GM18526 (cell line): ENCODE data around the gene RPA1.

ENCODE experiments used
- POLR2A ChIP-seq: IDR thresholded peaks from 3 replicates; pipeline ENCODE4 v1.6.1; 2011; ENCODE audit not compliant: insufficient read length; ENCODE audit errors: extremely low read depth

Gene RPA1

DNA sequence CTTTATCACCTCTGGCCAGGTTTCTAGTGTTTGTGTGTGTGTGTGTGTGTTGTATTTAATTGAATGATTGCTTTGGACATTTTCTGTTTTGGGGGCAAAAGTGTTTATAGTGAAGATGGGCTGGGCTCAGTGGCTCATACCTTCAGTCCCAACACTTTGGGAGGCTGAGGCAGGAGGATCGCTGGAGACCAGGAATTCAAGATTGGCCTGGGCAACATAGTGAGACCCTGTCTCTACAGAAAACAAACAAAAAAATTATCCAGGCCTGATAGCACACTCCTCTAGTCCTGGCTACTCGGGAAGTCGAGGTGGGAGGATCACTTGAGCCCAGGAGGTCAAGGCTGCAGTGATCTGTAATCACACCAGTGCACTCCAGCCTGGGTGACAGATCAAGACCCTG is 37.5 kb downstream of the RPA1 start:
- TF ChIP-seq POLR2A = no peak

DNA sequence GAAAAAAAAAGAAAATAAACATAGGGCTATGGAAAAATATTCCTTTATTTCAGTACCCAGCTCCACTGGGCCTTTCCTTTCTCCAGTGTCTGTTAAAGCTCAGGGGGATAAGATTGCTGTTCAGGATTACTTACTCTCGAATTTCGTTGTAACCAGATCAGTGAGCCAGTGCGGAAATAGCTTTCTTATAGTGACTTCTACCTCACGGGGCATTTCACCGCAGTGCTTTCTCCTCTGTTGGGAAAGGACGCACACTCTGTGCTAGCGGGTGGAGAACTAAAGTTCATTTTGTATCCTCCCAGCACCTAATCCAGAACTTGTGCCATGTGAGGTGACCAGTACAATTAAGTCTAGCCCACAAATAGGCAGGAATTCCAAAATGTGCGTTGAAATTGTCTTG is 38.3 kb downstream of the RPA1 start:
- TF ChIP-seq POLR2A = no peak

DNA sequence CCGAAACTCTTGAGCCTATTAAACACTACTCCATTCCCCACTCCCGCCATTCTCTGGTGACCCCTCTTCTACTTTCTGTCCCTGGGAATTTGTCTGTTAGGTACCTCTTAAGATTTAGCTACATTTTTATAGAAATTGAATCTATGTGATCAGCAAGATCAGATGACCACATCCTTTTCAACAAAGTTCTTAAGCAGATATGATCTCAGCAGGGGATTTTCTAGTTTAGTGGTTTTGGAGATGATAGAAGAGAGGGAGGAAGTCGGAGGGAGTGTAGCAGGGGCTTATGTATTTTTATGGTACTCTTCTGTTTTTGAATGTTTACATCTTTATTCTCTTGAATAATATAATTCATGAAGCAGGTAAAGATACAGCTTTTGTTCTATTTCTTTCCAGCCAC is 40.8 kb downstream of the RPA1 start:
- no peak for TF ChIP-seq POLR2A

DNA sequence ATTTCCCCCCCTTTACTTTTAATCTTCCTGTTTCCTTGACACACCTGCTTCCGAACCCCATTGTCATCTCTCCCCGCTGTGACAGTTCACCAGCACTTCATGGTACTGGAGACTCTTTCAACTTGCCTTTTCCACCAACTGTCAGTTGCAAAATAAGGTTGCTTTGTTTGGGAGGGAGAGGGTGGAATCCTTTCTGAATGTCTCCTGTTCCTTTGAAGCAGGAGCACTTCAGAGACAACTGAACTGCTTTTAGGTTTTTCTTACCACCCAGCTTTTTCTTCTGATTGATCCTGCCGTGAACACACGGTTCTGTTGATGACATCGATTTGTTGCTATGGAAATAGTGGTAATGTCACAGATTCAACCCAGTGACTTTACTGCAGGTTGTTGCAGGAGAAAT is 42.0 kb downstream of the RPA1 start:
- TF ChIP-seq POLR2A = no peak

DNA sequence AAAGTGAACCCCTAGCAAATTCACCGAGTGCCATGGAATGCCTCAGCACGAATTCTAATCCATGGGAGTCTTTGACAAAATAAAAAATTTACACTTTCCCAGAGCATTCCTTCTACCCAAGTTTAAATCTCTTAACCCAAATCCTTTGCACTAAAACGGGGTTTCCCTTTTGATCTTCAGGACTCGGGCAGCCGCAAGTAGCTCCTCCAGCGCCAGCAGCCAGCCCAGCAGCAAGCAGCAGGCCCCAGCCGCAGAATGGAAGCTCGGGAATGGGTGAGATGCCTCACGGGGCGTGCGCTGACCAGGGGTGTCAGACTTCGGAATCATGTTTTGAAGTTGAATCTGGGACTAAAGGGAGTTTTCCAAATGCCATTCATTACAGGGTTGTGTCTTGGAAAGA is 42.4 kb downstream of the RPA1 start:
- no peak for TF ChIP-seq POLR2A

DNA sequence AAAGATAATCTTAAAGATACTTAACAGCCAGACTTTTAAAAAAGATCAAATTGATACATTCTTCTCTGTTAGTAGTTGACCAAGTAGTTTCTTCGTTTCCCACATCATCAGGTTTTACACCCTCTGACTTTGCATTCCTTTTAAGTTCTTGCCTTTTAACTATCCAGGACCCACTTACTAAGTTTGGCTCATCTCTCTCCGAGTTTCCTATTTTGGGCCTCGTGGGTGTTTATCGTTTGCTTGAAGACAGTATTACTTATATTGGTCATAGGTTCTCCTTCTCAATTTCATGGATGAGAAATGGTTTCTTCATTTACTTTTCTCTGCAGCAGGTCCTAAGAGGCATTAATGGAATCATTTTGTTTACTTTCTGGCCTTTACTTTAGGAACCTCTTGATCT is 43.2 kb downstream of the RPA1 start:
- no peak for TF ChIP-seq POLR2A

DNA sequence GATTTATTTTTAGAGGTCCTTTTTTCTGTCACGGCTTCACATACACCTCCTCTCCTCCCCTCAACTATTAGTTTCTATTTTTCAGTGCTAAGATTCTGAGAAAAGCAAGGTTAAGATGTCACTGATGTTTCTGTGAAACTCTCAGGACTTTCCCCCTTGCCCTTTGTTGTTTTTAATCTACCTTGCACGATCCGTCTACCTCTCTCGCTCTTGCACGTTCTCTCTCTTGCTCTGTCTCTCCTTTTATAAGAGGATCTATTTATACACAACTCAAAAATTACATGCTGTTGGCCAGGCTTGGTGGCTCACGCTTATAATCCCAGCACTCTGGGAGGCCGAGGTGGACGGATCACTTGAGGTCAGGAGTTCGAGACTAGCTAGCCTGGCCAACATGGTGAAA is 43.6 kb downstream of the RPA1 start:
- TF ChIP-seq POLR2A = no peak

DNA sequence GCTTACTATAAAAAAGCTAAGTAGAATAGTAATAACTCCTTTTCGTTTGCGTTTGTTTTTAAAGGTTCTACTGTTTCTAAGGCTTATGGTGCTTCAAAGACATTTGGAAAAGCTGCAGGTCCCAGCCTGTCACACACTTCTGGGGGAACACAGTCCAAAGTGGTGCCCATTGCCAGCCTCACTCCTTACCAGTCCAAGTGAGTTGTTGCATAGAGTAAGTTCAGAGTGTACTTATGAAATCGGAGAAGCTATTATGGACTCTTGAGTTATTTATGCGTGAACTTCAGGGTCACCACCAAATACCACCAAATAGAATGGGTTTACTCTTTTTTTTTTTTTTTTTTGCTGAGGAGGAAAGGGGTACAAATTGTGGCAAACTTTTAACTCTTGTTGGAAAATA is 45.8 kb downstream of the RPA1 start:
- no peak for TF ChIP-seq POLR2A

DNA sequence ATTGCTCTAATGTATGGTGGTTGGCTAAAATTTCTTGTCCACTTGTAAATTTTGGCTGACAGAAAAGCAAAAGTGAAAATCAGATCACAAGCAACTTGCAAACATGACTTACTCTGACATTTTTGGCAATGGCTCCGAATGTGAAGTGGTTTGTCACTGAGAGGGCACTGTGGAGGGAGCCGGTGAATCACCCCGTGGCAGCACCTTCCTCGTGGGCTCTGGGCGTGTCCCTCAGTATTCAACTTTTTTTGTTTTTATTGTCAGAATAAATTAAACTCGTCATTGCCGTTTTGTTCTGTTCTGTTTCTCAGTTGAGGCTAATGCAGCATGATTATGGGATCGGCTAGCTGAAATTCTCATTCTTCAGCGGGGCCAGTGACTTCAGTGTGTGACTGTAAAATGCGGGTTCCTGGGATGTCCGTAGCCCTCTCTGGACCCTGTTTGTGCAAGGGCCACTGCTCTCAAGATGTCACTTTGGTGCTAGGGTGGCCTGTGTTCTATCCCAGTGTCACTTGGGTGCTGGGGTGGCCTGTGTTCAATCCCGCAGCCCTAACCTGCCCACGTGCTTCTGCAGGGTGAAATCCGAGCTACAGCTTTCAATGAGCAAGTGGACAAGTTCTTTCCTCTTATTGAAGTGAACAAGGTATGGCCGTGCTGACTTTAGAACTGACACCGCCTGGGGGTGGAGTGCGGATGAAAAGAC is 48.8 kb downstream of the RPA1 start:
- TF ChIP-seq POLR2A = no peak

DNA sequence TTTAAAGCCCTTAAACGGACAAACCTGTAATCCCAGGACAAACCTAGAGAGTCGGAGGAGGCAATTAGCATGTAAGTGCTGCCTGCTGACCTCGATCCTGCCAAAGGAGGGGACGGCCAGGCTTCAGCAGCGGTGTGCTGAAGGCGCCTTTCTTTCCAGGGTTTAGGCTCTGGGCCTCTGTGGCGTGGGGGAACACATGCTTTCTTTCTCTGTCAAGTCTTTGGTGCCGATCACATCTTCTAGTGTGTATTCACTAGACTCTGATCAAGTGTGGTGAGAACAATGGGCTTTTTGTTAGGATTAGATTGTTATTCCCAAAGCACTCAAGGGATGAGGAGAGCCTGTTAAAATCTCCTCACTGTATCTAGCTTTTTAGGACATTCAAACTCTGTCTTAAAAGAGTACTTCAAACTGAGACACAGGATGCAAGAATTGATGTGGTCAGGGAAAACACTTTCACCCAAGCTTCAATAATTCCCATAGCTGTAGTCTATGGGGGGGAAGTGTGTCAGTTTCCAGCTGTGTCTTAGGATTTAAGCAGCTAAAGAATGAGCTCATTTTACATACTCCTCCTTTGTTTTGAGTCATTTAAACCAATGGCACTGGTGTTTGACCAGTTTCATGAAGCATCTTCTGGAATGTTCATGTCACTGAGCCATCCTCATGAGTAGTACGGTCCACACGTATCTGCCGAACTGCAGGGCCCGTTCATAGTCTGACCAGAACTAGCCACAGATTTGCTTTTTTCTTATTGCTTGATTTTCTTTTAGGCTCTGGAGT is 51.2 kb downstream of the RPA1 start:
- no peak for TF ChIP-seq POLR2A

DNA sequence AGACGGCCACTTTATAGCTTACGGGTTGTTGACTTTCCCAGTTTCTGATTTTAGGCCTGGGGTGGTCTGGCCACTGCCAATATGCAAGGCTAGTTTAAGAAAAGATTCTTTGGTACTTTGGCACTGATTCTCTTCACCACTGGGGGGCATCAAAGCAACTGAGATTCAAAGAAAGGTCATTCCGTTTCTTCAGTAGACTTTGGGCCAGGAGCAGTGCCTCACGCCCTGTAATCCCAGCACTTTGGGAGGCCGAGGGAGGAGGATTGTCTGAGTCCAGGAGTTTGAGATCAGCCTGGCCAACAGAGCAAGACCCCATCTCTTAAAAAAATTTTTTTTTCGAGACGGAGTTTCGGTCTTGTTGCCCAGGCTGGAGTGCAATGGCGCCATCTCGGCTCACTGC is 53.0 kb downstream of the RPA1 start:
- TF ChIP-seq POLR2A = no peak

DNA sequence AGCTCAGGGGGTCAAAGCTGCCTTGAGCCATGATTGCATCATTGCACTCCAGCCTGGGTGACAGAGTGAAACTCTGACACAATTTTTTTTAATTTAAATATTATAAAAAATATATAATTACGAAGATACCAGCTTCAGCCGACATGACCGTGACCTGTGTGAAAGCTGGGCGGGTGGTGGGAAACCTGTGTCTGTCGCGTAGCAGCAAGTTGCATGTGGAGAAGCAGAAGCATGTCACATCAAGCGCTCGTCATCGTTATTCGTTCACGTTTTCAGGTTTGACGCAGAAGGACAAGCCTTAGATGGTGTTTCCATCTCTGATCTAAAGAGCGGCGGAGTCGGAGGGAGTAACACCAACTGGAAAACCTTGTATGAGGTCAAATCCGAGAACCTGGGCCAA is 53.7 kb downstream of the RPA1 start:
- no peak for TF ChIP-seq POLR2A

DNA sequence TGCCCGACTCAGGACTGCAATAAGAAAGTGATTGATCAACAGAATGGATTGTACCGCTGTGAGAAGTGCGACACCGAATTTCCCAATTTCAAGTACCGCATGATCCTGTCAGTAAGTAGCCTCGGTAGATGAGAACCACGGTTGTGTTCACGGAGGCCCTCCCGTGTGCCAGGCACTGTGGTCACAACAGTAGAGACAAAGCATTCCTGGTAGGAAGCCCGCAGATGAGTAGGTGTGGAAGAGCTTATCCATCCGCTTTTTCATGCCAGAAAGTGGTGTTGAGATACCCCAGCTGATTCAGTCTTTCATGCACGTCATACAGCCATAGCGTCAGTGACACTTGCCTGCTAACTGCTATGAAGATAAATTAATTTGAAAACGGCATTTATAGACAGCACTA is 58.9 kb downstream of the RPA1 start:
- no peak for TF ChIP-seq POLR2A

DNA sequence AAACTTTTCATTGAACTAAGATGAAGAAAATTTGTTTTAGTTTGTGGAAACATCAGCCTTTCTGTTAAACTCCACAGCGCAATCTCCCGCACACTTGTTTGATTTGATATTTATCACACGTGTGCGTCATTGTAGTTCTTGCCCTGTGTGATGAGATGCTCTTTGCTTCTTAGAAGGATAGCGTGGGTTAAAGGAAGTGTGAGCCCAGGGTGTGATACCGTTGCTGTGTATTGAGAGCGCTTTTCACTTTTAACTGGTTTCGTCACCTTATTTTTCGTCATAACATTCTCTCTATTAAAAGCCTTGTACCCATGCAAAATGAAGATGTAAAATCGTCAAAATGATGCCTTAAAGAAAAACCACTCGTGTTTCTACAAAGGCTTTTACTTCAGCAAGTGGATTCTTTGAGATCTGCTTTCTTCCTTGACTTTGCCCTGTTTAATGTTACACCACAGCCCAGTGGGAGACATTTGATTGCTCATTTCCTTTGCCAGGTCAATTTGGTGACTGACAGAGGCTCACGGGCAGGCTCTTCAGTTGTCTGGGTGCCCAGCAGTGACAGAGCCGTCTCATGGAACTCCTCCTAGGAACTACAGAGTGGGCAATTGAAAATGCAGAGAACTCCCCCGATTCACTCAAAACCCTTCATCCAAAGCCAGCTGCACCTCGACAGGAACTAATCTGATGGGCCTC is 61.1 kb downstream of the RPA1 start:
- no peak for TF ChIP-seq POLR2A

DNA sequence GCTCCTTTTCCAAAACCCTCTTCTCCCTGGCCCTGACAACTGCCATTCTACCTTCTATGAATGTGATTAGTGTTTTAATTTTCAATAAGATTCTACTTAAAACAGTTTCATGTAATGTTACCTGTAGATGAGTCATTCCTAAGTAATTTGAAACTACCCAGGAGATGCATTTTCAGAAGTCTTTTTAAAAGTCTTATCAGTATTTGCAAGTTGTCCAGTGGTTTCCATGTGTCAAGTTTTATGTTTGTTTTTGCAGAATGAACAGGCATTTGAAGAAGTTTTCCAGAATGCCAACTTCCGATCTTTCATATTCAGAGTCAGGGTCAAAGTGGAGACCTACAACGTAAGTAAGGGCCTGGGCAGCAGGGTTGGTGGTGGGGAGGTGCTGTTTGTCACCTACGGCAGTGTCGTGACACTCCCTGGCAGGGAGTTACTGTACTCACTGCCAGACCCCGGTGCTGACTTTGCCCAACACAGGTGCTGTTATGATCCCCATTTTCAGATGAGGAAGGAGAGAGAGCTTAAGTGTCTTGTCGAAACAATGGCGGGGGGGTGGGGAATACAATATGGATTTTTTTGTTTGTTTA is 65.0 kb downstream of the RPA1 start:
- TF ChIP-seq POLR2A = no peak
